K562 (cell line): ENCODE data around the gene GDF9. TPM values are rescaled to one million over a fixed set of nuclear protein-coding genes. Genes with fewer than 3 reads are reported as not detected.

ENCODE experiments used
- CBFB ChIP-seq: sonication (generic); formaldehyde crosslinking; IDR thresholded peaks from 2 replicates; pipeline ENCODE4 v1.4.0; 2020; ENCODE audit warnings: mild to moderate bottlenecking, missing genetic modification reagents
- CTCF ChIP-seq, 3 experiments: IDR thresholded peaks in 2 of 3; conservative IDR thresholded peaks in 1 of 3; 2 replicates each; pipeline ENCODE4 v1.5.1; 2011 to 2012; ENCODE audit warnings: low read length in 3 of 3, mild to moderate bottlenecking in 3 of 3, control low read depth in 2 of 3, improper control_type of control experiment in 1 of 3, inconsistent platforms in 1 of 3, low read depth in 1 of 3, mixed read lengths in 1 of 3, moderate library complexity in 1 of 3; ENCODE audit not compliant: insufficient read depth in 2 of 3
- EGR1 ChIP-seq: fragments of 450-650 bp; conservative IDR thresholded peaks from 2 replicates; pipeline ENCODE4 v1.6.1; 2017; ENCODE audit warnings: mild to moderate bottlenecking
- FUS ChIP-seq: fragments of 200-400 bp; formaldehyde crosslinking; optimal IDR thresholded peaks from 2 replicates; pipeline ENCODE3; 2017; ENCODE audit warnings: low read depth, low read length
- IRF2 ChIP-seq: sonication (generic); formaldehyde crosslinking; IDR thresholded peaks from 2 replicates; pipeline ENCODE4 v1.8.1; 2022; ENCODE audit warnings: mild to moderate bottlenecking, missing genetic modification reagents
- KLF1 ChIP-seq: fragments of 450-650 bp; IDR thresholded peaks from 2 replicates; pipeline ENCODE4 v1.6.1; 2016; ENCODE audit warnings: missing genetic modification characterization, missing compliant biosample characterization
- NEUROD1 ChIP-seq: fragments of 150-350 bp; IDR thresholded peaks from 2 replicates; pipeline ENCODE4 v1.6.1; 2014; ENCODE audit warnings: borderline replicate concordance, low read length, low read depth; ENCODE audit not compliant: partially characterized antibody
- PHF20 ChIP-seq: fragments of 450-650 bp; IDR thresholded peaks from 2 replicates; pipeline ENCODE4 v1.6.1; 2018; ENCODE audit not compliant: partially characterized antibody
- SIX5 ChIP-seq, 2 experiments: IDR thresholded peaks; 2 replicates each; pipeline ENCODE4 v1.6.1; 2011; ENCODE audit warnings: low read length in 2 of 2, borderline replicate concordance in 1 of 2, low read depth in 1 of 2, mild to moderate bottlenecking in 1 of 2, moderate library complexity in 1 of 2; ENCODE audit not compliant: insufficient read depth in 1 of 2
- TCFL5 ChIP-seq: fragments of 250-450 bp; sonication (Bioruptor Pico); conservative IDR thresholded peaks from 2 replicates; pipeline ENCODE4 v1.6.1; 2021; ENCODE audit warnings: mild to moderate bottlenecking, moderate library complexity, matching md5 sums
- TEAD4 ChIP-seq, 2 experiments: sonication (generic) in 1 of 2; formaldehyde crosslinking in 1 of 2; IDR thresholded peaks; 2 replicates each; pipeline versions ENCODE4 v1.6.1 to v1.8.0; 2012 to 2022; ENCODE audit warnings: borderline replicate concordance in 1 of 2, inconsistent platforms in 1 of 2, low read length in 1 of 2, mild to moderate bottlenecking in 1 of 2, missing genetic modification reagents in 1 of 2
- ZNF121 ChIP-seq: sonication (generic); formaldehyde crosslinking; conservative IDR thresholded peaks from 2 replicates; pipeline ENCODE4 v1.8.0; 2022; ENCODE audit warnings: missing genetic modification reagents
- ZNF583 ChIP-seq: fragments of 250-450 bp; sonication (Bioruptor Pico); IDR thresholded peaks from 2 replicates; pipeline ENCODE4 v1.4.0; 2020
- ZNF592 ChIP-seq: fragments of 450-650 bp; IDR thresholded peaks from 2 replicates; pipeline ENCODE4 v1.6.1; 2017; ENCODE audit warnings: antibody characterized with exemption, mild to moderate bottlenecking
- polyA plus RNA-seq, 8 experiments: library from polyadenylated mRNA; depleted of rRNA in 4 of 8; stranded (reverse) in 5 of 8; unstranded in 3 of 8; fragments of >200 nt; fragmentation: Nextera tagmentation in 2 of 8; fragmentation: Illumina TruSeq in 1 of 8; extraction: Ambion mirVana in 2 of 8; extraction: Trizol in 1 of 8; gene quantifications; 2 replicates each; pipeline versions ENCODE4 v1.2.1 to v1.2.3, GENCODE V29; 2011 to 2014; ENCODE audit warnings: inconsistent platforms in 1 of 8, missing spikeins in 1 of 8
- total RNA-seq, 7 experiments: library from RNA; depleted of rRNA in 6 of 7; stranded (reverse); fragments of >200 nt in 6 of 7; fragmentation: Illumina TruSeq in 2 of 7; extraction: Trizol in 2 of 7; gene quantifications; 2 replicates each; pipeline versions ENCODE4 v1.2.1 to v1.2.3, GENCODE V29; 2011 to 2021; ENCODE audit warnings: low replicate concordance in 1 of 7
- TF ChIP-seq, protein P1 (sequence below), 3 experiments: fragments of 200-800 bp in 1 of 3; sonication (Bioruptor generic) in 1 of 3; sonication (generic) in 1 of 3; formaldehyde crosslinking in 1 of 3; IDR thresholded peaks; 2 replicates each; pipeline versions ENCODE4 v1.6.1 to v1.8.0; 2016 to 2022; ENCODE audit warnings: mild to moderate bottlenecking in 2 of 3, missing compliant biosample characterization in 2 of 3, missing genetic modification characterization in 2 of 3, missing genetic modification reagents in 1 of 3
- TF ChIP-seq, protein P2 (sequence below): sonication (generic); formaldehyde crosslinking; IDR thresholded peaks from 2 replicates; pipeline ENCODE4 v1.8.1; 2023; ENCODE audit warnings: mild to moderate bottlenecking, missing genetic modification reagents

The GDF9 gene
- total and polyA plus RNA-seq, 9 of the 15 experiments (the other 6 are each of a cell fraction or from before 2014, with no cell fraction given): 0.10 to 0.70 (median 0.20) TPM; not detected in 1

DNA sequence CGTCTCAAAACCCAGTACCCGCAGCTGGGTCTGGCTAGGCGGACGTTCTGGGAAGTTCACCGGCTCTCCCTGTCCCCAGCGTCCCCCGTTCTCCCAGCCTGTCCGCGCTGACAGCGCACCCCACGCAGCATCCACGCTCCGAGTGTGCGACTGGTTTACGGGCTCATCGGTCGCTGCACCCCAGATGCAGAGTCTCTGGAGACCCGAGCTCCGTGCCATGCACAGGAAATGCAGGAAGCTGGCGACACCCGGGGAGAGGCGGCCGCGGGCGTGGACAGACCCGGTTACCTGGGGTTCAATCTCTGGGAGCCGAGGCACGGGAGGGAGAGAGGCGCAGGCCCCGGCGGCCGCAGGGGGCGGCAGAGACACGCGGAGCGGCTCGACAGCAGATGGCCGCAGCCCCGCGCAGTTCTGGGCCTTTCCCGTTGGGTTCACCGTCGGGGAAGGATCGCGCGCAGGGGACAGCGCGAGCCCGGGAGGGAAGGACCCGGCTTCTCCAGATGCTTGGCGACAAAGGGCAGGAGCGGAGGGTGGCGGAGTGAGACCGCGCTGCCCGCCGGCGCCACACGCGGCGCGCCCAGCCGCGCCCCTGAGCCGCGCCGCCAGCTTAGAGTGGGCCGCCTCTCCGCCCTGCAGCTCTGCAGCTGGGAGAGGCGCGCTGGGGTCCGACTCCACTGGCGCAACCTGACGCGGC lies 36.4 kb downstream of the GDF9 start (continued):
- TF ChIP-seq ZNF592 (no peak; the same call in 1 of the 2 replicates), ZNF121 (CRISPR knock-in tag) (no peak), PHF20 (peak; percentile 19), FUS (peak; percentile 77), ZNF583 (CRISPR knock-in tag) (no peak), SIX5 (IDR thresholded peaks at IDR 0.05; ENCODE audit: borderline replicate concordance in 1 of 2, insufficient read depth in 1 of 2, low read depth in 1 of 2, low read length in 2 of 2) (no peak), TCFL5 (CRISPR knock-in tag) (no peak), CTCF (IDR thresholded peaks at IDR 0.05 in 2 of 3, conservative IDR thresholded peaks at IDR 0.05 in 1 of 3; ENCODE audit: insufficient read depth in 2 of 3, low read depth in 1 of 3, low read length in 3 of 3) (peak; percentile 85 to 93 (median 93)), EGR1 (no peak), CBFB (CRISPR knock-in tag) (peak; percentile 90), IRF2 (CRISPR knock-in tag) (0 out of 2 replicates have a peak, but pooled peaks have one; percentile 28), KLF1 (tag) (no peak), TEAD4 (IDR thresholded peaks at IDR 0.05; ENCODE audit: low read length) (no peak), TEAD4 (CRISPR knock-in tag; IDR thresholded peaks at IDR 0.05; ENCODE audit: borderline replicate concordance) (0 out of 2 replicates have a peak, but pooled peaks have one; percentile 59), NEUROD1 (no peak)
- TF ChIP-seq, protein P1, sequence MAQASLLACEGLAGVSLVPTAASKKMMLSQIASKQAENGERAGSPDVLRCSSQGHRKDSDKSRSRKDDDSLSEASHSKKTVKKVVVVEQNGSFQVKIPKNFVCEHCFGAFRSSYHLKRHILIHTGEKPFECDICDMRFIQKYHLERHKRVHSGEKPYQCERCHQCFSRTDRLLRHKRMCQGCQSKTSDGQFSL (CRISPR knock-in tag; IDR thresholded peaks at IDR 0.05): peak; percentile 56; the same call in 1 of the 2 replicates
- TF ChIP-seq, protein P1 (tag; IDR thresholded peaks at IDR 0.05): no peak
- TF ChIP-seq, protein P2, sequence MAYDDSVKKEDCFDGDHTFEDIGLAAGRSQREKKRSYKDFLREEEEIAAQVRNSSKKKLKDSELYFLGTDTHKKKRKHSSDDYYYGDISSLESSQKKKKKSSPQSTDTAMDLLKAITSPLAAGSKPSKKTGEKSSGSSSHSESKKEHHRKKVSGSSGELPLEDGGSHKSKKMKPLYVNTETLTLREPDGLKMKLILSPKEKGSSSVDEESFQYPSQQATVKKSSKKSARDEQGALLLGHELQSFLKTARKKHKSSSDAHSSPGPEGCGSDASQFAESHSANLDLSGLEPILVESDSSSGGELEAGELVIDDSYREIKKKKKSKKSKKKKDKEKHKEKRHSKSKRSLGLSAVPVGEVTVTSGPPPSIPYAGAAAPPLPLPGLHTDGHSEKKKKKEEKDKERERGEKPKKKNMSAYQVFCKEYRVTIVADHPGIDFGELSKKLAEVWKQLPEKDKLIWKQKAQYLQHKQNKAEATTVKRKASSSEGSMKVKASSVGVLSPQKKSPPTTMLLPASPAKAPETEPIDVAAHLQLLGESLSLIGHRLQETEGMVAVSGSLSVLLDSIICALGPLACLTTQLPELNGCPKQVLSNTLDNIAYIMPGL (CRISPR knock-in tag): peak; percentile 95
